ENCODE measurements around the gene SYT7.

SYT7 gene

DNA sequence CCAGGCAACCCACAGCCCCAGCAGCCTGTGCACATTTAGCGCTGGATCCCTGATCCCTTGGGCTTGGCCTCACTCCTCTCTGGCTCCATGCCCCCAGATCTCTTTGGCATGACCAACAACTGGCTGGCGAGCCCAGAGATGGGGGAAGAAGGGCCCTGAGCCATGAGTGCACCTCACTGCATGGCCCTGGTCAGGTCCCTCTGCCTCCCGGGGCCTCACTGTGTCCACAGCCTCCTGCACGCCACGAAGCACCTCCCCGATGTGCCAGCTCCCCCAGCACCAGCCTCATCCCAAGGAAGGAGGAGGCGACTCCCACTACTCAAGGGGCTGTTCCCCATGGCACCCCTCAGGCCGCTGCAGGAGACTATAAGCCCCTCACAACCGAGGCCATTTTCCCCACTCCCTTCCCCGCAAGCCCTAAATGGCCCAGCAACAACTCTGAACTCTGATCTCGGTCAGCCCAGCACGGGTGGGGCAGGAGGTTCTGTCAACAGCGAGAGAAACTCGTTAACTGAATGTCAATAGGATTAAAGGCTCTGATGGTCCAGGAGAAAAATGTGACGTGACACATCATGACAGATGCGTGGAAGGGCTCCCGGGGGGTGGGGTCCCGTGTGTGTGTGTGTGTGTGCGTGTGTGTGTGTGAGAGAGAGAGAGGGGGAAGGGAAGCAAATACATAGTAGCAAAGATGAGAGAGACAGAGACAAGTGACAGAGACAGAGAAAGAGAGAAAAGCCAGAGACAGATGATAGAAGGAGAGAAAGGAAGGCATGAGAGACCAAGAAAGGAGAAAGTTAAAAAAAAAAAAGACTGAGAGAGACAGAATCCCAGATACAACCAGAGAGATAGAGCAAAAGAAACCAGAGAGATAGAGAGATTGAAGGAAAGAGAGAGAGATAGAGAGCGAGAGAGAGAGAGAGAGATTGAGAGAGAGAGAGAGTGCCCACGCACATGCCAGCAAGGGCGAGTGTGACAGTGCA is 28.4 kb upstream of the SYT7 start:
- DNase-seq (ENCODE audit: low read depth, low spot score) = no peak

DNA sequence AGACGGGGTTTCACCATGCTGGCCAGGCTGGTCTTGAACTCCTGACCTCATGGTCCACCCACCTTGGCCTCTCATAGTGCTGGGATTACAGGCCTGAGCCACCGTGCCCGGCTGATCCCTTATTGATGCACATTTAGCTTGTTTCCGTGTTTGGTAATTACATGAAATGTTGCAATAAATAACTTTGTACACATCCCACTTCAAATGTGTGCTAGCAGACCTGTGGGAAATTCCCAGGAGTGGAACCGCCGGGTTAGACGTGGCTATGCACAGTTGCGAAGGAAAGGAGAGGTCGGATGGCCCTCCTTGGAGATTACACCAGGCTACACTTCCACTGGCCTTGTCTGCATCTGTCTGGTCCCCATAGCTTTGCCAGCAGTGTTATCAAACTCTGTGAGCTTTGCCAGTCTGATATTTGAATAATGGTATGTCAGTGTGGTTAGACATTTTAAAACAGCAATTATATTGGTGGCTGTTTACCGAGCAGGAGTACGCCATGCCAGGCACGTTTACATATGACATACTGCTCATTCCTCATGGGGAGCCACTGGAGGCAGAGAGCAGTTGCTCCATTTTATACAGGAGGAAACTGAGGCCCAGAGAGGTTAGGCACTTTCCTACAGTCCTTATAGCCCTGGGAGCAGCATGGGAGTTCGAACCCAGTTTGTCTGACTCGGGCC is 27.2 kb upstream of the SYT7 start:
- DNase-seq (ENCODE audit: low read depth, low spot score) = no peak

DNA sequence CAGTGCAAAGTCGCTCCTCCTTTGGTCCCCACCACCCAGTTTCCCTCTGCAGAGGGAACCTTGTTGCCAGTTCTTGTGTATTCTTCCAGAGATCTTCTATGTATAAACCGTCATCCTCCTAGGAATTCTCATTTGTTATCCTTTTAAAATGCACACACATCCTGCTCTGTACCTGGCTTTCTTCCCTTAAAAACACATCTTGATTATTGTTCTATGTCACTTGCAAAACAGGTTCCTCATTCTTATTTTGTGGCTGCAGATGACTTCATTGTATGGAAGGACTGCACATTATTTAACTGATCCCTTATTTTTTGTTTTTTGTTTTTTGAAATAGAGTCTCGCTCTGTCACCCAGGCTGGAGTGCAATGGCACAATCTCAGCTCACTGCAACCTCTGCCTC is 26.6 kb upstream of the SYT7 start:
- DNase-seq (ENCODE audit: low read depth, low spot score) = no peak

DNA sequence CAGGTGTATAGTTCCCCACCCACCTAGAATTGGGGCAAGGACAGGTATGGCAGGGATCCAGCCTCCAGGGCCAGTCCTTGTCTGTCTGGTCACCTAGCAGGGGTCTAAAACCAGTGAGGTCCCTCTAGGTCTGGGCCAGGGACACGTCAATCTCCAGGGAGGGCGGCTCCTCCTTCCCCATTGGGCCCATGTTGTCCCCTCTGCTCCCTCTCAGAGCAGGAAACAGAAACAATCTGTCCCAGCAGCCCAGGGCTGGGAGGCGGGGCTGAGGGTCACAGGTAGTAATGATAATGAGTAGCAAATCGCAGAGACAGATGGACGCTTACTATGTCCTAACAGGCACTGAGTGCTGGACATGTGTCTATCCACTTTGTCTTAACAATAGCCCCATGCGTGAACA is 22.8 kb upstream of the SYT7 start:
- no peak for DNase-seq (ENCODE audit: low read depth, low spot score)

DNA sequence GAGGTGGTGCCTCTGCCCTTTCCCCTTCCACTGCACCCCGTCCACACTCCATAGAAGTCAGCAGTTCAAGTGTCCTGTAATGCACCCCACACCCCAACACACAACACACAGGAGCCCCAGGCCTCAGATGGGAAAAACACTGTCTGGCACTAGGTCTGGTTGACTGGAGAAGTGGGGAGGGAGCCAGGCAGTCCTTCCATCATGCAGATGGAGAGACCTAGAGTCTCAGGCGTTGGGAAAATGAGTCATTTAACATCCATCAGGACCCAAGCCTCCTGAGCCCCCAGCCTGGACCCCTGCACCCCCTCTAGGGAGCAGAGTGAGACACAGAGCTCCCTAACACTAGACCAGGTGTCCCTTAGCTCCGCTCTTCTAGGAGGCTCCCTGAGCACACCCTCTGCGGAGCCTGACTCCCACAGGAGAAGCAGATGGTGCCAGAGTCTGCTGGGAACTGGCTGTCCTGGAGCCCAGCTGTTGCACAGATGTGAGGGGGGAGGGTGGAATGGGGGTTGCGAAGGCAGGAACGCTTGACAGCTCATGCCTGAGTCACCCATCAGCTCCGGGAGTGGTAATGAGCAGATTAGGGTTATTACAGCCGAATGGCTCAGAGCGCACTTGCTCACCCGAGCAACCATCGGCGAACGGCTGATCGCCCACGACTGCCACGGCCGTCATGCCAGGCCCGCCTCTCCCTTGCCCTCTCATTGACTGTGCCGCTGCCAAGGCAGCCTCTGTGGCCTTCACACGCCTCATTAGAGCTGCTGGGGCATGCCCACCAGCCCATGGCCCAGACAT is 22.1 kb upstream of the SYT7 start:
- no peak for DNase-seq (ENCODE audit: low read depth, low spot score)

DNA sequence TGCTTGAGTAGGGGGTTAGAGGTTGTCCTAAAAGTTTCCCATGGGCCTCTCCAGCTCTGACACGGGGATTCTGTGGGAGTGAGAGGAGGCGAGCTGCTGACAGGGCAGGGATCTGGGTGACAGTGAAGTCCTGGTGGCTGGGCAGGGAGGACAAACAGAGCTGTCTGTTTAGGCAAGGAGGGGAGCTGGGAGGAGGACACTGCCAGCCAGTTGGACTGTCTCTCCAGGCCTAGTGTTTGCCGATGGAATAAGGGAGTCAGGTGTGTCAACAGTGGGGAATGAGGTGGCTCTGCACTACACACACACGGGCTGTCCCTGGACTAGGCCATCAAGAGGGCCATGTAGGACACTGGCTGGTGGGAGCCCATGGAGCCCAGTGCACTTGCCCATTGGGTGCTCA is 20.6 kb upstream of the SYT7 start:
- DNase-seq (ENCODE audit: low read depth, low spot score) = no peak

DNA sequence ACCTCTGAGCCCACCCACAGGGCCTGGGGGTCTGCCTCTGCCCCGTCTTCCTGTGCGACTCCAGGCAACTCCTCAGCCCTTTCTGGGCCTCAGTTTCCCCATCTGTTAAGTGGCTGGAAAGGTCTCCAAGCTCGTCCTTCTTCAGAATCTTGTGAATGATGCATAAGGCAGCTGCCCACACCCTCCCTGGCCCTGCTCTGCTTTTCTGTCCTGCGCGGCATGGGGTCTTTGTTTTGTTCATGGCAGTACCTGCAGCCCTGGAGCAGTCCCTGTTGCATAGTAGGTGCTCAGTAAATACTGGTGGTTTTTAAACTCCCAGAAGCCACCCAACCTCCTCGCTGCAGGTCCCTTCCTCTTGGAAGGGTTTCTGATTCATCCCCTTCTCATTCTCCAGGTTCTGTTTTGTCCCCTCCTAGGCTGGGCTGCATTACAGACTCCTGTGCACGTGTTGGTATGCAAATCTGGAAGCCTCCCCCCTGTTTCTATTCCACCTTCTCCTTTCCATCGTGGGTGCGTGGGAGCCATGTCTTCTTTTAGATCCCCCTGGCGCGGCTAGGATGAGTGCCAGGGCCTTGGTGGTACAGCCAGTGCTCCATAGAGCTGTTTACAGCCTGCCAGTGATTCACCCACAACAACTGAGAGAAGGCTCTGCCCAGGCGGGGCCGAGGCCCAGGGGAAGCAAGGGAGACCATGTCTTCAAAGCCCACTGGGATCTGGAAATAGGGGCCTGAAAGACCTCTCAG is 19.3 kb upstream of the SYT7 start:
- no peak for DNase-seq (ENCODE audit: low read depth, low spot score)

DNA sequence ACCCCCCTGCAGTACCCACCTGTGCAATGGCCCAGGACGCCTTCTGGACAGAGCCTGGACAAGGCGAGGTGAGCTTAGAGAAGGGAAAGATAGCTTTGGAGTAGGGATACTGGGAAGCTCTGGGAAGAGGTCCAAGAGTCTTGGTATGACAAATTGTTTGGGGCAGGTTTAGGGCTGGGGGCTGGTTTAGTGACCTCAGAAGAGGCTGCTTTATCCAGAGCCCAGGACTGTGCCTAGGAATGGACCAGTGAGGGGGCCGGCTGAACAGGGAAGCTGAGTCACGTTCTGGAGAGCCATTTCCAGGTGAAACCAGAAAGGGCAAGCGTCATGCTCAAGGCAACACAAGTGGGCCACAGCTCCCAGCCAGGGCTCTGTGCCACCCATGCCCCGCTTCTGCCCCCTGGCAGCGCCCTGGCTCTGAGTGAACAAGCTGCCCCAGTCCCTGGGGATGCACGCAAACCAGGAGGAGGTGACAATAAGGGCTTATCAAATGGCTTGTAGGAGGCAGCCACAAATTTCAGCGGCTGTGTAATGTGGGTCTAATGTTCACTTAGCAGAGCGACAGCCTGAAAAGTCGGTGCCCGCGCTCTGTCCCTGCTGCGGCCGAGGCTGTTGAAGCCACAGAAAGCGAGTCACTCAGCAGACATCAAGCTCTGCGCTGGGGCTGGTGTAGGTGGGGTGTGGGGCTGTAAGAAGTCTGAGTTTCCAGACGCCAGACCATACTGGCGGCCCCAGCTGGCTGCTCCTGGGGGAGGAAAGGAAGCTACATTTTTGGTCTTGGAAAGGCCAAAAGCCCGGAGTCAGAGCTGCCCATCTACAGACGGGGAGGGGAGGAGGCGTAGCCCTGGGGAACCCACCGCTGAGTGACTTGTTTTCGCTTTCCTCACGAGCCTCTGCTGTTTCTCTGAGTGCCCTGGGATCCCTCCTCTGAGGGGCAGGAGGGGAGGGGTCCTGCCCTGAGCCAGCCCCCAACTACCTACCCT is 18.3 kb upstream of the SYT7 start:
- DNase-seq (ENCODE audit: low read depth, low spot score) = no peak

DNA sequence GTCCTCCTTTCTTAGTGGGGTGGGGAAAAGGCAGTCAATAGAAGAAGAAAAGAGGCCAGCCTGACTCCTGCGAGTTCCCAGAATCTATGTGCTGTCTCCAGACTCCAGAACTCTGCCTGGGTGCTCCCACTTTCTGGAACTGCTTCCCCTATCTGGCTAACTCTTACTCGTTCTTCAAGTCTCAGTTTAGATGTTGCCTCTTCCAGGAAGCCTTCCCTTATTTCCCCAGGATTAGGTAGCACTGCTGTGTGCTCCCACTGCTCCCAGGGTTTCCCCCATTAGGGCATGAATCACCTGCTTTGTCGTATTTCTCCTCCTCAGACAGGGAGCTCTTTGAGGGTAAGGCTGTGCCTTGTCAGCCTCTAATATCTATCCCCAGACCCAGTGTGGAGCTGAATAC is 17.5 kb upstream of the SYT7 start:
- no peak for DNase-seq (ENCODE audit: low read depth, low spot score)

DNA sequence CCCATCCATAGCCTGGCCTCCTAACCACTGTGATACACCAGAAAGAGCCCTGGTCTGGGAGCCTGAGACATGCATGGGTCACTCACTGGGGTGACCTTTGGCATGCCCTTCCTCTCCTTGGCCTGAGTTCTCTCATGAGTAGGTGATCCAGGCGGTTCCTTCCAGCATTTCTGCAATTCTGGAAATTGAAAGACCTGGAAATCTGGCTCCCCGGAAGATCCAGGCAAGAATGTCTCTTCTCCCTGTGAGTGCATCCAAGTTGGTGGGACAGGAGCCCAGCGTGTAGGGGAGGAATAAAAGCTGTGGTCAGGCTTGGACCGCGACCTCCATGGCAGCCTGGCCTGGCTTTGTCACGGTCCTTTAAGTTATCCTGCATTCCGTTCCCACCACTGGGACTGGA is 16.1 kb upstream of the SYT7 start:
- DNase-seq (ENCODE audit: low read depth, low spot score) = no peak

DNA sequence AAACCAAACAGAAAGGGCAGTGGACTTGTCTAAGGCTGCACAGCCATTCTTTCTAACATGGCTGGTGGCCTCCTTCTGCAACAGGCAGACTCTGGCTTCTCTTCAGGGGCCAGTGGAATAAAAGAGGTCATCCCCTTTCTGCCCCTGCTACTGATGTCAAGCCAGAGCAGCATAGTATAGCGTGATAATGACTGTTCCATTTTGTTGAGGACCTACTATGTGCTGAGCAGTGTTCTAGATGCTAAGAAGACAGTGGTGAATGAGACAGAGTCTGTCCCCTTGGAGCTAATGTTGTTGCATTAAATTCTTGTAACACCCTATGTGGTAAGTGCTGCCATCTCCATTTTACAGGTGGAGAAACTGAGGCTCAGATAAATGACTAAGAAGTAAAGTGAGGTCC is 15.7 kb upstream of the SYT7 start:
- DNase-seq (ENCODE audit: low read depth, low spot score) = no peak

DNA sequence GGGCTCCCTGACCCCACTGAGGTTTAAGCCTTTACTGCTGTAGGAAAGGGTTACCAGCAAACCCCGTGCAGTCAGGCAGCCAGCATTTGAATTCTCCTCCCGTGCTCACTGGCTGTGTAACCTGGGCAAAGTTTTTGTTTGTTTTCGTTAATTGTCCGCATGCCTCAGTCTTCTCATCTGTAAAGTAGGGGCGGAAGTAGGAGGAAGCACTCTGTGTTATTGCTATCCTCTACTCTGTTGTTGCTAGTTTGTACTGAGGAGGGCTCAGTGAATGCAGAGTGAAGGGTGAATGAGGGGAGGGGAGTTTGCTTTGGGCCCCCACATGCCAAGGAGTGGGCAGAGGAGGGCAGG is 14.0 kb upstream of the SYT7 start:
- DNase-seq (ENCODE audit: low read depth, low spot score) = no peak

DNA sequence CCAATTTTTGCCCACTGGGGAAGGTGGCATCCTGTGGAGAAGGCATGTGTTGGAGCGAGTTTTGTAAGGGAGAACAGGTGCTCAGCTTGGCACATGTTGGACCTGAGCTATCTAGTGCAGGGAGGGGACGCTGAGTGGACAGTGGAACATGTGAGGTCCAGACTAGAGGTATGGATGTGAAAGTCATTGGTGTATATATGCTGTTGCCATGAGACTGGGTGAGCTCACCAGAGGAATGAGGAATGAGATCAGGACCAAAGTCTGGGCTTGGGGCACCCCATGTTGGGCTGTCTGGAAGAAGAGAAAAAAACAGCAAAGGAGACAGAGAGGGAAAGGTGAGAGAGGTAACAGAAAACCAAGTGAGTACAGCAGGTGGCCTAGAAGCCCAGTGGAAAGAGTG is 12.3 kb upstream of the SYT7 start:
- DNase-seq (ENCODE audit: low read depth, low spot score) = no peak

DNA sequence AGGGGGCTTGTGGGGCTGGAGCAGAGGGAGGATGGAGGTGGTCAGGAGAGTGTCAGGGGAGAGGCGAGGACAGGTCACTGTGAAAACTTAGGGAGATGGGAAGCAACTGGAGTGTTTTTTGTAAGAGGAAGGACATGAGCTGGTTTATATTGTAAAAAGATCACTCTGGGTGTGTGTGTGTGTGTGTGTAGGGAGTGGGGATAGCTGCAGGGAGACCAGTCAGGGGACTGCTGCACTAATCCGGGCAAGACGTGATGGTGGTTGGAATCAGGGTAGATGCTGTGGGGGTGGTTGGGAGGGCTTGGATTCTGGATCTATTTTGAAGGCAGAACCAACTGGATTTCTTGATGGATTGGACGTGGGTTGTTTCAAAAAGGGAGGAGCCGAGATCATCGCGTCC is 11.3 kb upstream of the SYT7 start:
- DNase-seq (ENCODE audit: low read depth, low spot score) = no peak

DNA sequence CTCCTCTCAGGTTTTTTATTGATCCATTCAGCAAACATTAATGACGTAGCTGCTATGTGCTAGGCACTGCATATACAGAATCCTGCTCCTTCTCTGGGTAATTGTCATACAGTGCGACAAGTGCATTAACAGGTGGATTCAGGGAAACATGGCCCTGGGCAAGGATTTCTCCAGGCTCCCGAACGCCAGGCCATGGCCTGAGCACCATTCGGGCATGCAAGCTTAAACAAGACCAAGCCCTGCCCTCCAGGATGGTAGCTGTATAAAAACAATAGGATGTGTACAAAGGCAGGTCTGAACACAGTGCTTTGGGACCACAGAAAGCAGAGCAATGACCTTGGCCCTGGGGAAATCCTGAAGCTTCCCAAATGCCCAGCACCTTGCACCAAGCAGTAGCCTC is 9.1 kb upstream of the SYT7 start:
- no peak for DNase-seq (ENCODE audit: low read depth, low spot score)

DNA sequence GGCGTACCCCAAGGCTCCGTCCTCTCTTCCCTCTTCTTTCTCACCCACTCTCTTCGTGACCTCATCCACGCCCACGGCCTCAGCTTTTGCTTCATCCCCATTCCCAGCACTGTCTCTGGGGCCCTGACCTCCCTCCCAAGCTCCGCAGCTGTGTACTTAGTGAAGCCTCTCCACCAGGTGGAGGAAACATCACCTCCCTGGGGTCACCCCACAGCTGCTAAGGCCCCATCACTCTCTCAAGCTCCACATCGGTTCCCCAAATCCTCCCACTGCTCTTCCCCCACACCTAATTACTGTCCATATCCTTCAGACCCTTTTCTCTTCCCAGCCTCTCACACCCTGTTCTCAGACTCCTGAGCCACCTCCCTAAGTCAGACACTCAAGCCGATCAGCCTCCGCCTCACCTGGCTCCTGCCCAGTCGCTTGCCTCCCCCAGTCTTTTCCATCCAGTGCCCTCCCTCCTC is 7.9 kb upstream of the SYT7 start:
- no peak for DNase-seq (ENCODE audit: low read depth, low spot score)

DNA sequence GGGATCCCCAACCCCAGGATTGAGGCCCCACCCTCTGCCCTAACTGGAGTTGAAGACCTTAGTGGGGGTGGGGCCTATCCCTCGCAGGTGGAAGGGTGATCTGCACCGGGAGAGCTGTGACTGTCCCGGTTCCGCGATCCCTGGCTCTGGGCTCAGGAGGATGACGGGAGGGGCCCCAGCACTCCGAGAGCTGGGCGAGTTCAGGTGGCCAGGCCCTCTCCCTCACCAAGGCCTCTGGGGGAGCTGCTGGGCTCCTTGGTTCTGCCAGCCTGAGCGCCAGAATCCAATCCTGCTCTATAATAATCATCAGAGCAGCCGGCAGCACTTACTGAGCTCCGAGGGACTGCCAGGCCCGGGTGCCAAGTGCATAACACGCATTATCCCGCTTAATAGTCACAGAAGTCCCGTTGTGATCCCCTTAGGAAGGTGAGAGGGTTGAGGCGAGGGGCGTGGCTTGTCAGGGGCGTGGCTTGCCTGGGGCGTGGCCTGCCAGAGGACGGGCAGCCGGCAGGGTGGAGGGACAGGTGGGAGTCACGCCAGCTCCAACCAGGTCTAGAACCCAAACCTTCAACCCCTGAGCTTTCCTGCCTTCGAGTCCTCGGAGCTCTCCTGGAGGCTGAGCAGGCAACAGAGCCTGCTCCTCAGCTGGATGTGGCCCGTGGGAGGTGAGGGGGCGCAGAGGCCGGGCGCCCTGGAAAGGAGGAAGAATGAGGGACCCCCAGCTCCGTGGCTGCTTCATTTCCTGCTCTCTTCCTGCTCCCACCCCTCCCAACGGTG is 7.3 kb upstream of the SYT7 start:
- no peak for DNase-seq (ENCODE audit: low read depth, low spot score)

DNA sequence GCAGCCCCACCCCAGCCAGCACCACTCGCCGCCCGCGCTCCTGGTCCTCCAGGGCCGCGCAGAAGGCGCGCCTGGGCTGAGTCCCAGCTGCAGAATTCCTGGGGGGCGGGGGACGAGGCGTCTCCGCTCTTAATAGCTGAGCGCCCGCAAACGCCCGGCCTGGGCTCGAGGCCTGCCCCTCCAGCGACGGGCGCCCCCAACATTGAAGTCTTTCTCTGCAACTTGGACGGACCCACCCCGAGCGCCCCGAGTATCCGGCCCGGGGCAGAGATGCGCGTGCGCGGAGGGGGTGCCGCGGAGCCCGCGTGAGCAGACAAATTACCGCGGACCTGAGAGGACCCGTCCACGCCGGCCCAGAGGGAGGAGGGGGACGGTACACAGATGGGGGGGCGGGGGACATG is 6.7 kb upstream of the SYT7 start:
- no peak for DNase-seq (ENCODE audit: low read depth, low spot score)

DNA sequence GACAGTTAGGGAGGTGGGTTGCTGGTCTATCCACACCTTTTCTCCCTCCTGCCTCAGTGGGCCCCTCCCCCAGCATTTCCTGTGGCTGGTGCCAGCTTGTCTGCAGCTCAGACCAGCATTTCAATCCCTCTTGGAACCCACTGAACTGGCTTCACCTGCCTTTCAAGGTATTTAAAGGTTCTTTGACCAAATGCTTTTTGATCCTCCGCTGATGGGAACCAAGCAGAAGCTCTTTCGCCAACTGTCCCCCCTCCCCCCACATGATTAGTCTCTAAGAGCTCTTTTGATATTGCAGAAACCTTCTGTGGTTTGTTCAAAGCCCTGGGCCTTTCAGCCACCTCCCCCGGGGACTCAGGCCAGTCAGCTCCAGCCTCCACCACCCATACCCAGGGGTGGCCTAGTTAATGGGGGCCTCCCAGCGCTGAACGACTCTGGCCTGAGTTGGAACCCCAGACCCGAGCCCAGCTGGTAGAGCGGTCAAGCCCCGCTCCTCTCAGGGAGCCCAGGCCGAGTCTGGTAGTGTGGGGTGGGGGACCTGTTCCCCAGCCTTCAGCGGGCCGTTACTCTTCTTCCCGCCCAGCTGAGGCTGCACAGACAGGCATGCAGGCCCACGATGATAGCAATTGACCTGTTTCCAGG is 6.0 kb upstream of the SYT7 start:
- DNase-seq (ENCODE audit: low read depth, low spot score) = no peak

Measured in smooth muscle cell of the brain vasculature (primary cell).